Stomach (tissue), 9 donors: Measurements from ENCODE around the gene TRPM3. TPM values are rescaled to one million over a fixed set of nuclear protein-coding genes. Genes with fewer than 3 reads are reported as not detected.

Experiments used
- DNase-seq, 2 donors: peaks; one replicate each; pipeline versions ENCODE4 v3.0.0 to v3.0.0-alpha.2; 2013 to 2019
- H3K27ac ChIP-seq, 5 donors: fragments of 200-600 bp in 4 of 5; sonication (generic) in 4 of 5; one replicate each; pipeline ENCODE4 v1.5.1; 2013 to 2019; ENCODE audit warnings: mild to moderate bottlenecking in 1 of 5, moderate library complexity in 1 of 5
- H3K27me3 ChIP-seq, 3 donors: fragments of 200-600 bp; sonication (generic); one replicate each; pipeline ENCODE4 v1.5.1; 2017 to 2019; ENCODE audit warnings: mixed run types in 1 of 3
- H3K36me3 ChIP-seq, 4 donors: fragments of 200-600 bp; sonication (generic); 1 replicate in 3 of 4; 2 replicates in 1 of 4; pipeline ENCODE4 v1.5.1; 2016 to 2019
- H3K4me1 ChIP-seq, 4 donors: fragments of 200-600 bp; sonication (generic); one replicate each; pipeline ENCODE4 v1.5.1; 2016 to 2019
- H3K4me3 ChIP-seq, 4 donors: fragments of 200-600 bp; sonication (generic) in 3 of 4; one replicate each; pipeline ENCODE4 v1.5.1; 2016 to 2019; ENCODE audit warnings: mild to moderate bottlenecking in 1 of 4
- H3K9me3 ChIP-seq, 4 donors: fragments of 200-600 bp; sonication (generic); one replicate each; pipeline ENCODE4 v1.5.1; 2016 to 2019
- EP300 ChIP-seq: sonication (generic); formaldehyde crosslinking; IDR thresholded peaks from one replicate; pipeline ENCODE4 v1.6.1; 2017; ENCODE audit warnings: antibody characterized with exemption
- POLR2A ChIP-seq, 4 donors: fragments of 450-650 bp; IDR thresholded peaks; one replicate each; pipeline ENCODE4 v1.6.1; 2016; ENCODE audit warnings: antibody characterized with exemption in 4 of 4, control low read depth in 2 of 4, mild to moderate bottlenecking in 1 of 4, moderate library complexity in 1 of 4
- POLR2AphosphoS5 ChIP-seq, 3 donors: sonication (generic); formaldehyde crosslinking; IDR thresholded peaks; one replicate each; pipeline ENCODE4 v1.6.1; 2016; ENCODE audit warnings: antibody characterized with exemption in 3 of 3
- WGBS, 5 donors: extraction: QIAGEN DNeasy Blood & Tissue Kit in 3 of 5; methylation state at CpG; one replicate each; pipeline versions ENCODE4 v1.1.5 to v1.1.7; 2013 to 2018; 5-methylcytosine and 5-hydroxymethylcytosine counted together
- intact Hi-C: fragments of 100-400 bp; cut with DNase I; formaldehyde crosslinking; loops from one replicate; pipeline ENCODE4 v1.15.1; 2023; ENCODE audit warnings: low total_unique reads
- polyA plus RNA-seq, 3 donors: library from polyadenylated mRNA; stranded (reverse); fragments of 200-250 nt; gene quantifications; one replicate each; pipeline ENCODE4 v1.2.3, GENCODE V29; 2013
- total RNA-seq, 5 donors: library from RNA; depleted of rRNA; stranded (reverse); fragments of >200 nt; gene quantifications; one replicate each; pipeline versions ENCODE4 v1.1.0 to v1.2.3, GENCODE V29; 2014 to 2016
- TF ChIP-seq, protein P1 (sequence below), 7 experiments: fragments of 450-650 bp in 4 of 7; fragments of 200-600 bp in 3 of 7; sonication (generic) in 3 of 7; IDR thresholded peaks; one replicate each; pipeline ENCODE4 v1.5.1; 2016 to 2019; ENCODE audit warnings: antibody characterized with exemption in 7 of 7, control low read depth in 2 of 7, mild to moderate bottlenecking in 1 of 7
- donor health status: healthy with polysubstance abuse.
- donor health status: Bipolar disorder and iron deficiency.
- donor health status: healthy.

The TRPM3 gene
- total and polyA plus RNA-seq, 8 donors = 0.03 to 6.2 (median 1.5) TPM

DNA sequence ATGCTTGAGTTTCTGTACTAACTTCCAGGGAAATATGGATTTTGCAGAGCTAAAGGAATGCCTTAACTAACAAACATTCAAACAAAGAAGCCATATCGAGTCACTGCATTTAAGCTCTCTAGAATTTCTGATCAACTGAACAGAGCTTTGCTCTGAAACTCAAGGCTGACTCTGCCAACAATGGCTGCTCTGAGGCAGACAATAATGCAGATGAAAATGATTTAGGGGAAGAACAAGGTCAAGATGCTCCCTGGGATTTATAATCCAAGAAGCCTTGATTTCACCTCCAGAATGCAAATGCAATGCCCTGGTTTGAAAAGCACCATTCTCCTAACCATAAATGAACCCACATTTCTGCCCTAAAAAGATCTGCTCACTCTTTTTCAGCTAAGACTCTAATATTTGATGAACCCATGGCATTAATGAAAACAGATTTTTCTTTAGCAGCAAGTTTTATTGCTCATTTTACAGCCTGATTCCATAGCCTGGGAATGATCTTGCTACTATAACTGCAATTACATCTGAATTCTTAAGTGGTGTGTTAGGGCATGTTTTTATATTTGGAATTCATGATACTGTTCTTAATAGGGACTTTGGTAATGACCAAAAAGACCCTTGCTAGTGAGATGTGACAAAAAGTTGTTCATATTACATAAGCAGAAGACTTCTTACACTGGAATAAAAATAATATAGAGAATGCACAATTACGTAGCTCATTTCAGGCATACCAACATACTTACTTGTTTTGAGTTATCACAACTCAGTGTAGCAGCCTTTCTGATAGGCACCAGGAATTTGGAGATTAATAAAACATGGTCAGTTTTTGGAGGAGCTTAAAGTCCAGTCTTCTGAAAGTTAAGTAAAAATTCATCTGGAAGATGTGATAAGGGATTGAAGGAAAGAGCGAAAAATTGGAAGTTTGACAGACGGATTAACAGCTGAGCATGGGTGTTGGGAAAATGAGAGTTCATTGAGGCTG, 169.4 kb downstream of the TRPM3 start:
- intact Hi-C loops = no loop called here
- Histone ChIP-seq H3K4me1 (no peaks in the 10 kb centered on the region), H3K4me3 (no peak overlapping the region), H3K36me3 (no peaks in the 10 kb centered on the region), H3K27me3 (no peaks in the 10 kb centered on the region), H3K9me3 (no peaks in the 10 kb centered on the region), H3K27ac (no peak overlapping the region)
- 80 to 93% (median 88%) methylated on average over 4 of the region's 4 CpGs for WGBS, 5 donors
- no peak for DNase-seq
- TF ChIP-seq, protein P1, sequence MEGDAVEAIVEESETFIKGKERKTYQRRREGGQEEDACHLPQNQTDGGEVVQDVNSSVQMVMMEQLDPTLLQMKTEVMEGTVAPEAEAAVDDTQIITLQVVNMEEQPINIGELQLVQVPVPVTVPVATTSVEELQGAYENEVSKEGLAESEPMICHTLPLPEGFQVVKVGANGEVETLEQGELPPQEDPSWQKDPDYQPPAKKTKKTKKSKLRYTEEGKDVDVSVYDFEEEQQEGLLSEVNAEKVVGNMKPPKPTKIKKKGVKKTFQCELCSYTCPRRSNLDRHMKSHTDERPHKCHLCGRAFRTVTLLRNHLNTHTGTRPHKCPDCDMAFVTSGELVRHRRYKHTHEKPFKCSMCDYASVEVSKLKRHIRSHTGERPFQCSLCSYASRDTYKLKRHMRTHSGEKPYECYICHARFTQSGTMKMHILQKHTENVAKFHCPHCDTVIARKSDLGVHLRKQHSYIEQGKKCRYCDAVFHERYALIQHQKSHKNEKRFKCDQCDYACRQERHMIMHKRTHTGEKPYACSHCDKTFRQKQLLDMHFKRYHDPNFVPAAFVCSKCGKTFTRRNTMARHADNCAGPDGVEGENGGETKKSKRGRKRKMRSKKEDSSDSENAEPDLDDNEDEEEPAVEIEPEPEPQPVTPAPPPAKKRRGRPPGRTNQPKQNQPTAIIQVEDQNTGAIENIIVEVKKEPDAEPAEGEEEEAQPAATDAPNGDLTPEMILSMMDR (IDR thresholded peaks at IDR 0.05) = no peak
- TF ChIP-seq EP300 (no peak), POLR2A (IDR thresholded peaks at IDR 0.05) (no peak), POLR2AphosphoS5 (IDR thresholded peaks at IDR 0.05) (no peak)

DNA sequence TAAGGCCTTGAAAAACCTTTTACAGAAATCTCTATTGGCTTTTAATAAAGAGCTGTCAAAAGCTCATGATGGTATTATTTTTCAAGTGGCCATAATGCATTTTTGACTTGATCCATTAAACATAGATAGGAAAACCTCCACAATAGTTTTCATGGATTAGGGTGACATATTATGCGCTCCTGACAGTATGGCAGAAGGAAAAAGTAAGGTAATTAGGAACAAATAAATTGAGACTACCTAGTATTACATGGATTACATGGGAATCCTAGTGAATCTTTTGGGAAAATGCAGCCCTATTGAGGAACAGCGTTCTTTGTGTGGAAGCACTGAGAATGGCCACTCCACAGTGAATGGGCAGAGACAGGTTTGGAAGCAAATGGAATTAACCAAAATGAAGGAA, 171.2 kb downstream of the TRPM3 start:
- DNase-seq = no peak
- H3K9me3 ChIP-seq = no peaks in the 10 kb centered on the region
- intact Hi-C loops = no loop called here
- TF ChIP-seq POLR2A (IDR thresholded peaks at IDR 0.05) = no peak
- TF ChIP-seq, protein P1 (IDR thresholded peaks at IDR 0.05) = no peak
- no peak for TF ChIP-seq EP300
- no peak for TF ChIP-seq POLR2AphosphoS5 (IDR thresholded peaks at IDR 0.05)
- H3K4me1 ChIP-seq = no peaks in the 10 kb centered on the region
- WGBS, 5 donors = 43 to 48% (median 45%) methylated on average over 2 of the region's 2 CpGs
- no peak overlapping the region for H3K4me3 ChIP-seq
- H3K27me3 ChIP-seq = no peaks in the 10 kb centered on the region
- no peaks in the 10 kb centered on the region for H3K36me3 ChIP-seq
- no peak overlapping the region for H3K27ac ChIP-seq

DNA sequence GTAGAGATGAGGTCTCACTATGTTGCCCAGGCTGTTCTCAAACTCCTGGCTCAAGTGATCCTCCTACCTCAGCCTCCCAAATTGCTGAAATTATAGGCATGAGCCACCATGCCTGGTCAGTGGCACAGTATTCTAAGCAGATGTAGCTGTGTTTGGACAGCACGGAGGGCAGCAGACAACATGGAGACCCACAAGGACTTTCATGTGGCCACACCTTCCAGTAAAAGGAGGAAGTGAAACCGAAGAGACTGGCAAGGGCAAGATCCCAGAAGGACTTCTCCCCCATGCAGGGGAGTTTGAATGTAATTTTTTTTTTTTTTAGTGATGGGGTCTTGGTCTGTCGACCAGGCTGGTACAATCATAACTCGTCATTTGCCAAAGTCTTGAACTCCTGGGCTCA, 172.2 kb downstream of the TRPM3 start:
- H3K4me3 ChIP-seq = no peak overlapping the region
- DNase-seq = no peak
- no peak overlapping the region for H3K27ac ChIP-seq
- intact Hi-C loops = no loop called here
- H3K4me1 ChIP-seq = no peaks in the 10 kb centered on the region
- no peaks in the 10 kb centered on the region for H3K36me3 ChIP-seq
- no peaks in the 10 kb centered on the region for H3K9me3 ChIP-seq
- WGBS, 5 donors = 65 to 84% (median 82%) methylated on average over 4 of the region's 4 CpGs
- no peaks in the 10 kb centered on the region for H3K27me3 ChIP-seq
- TF ChIP-seq POLR2AphosphoS5 (IDR thresholded peaks at IDR 0.05) (no peak), POLR2A (IDR thresholded peaks at IDR 0.05) (no peak), EP300 (no peak)
- TF ChIP-seq, protein P1 (IDR thresholded peaks at IDR 0.05) = no peak

DNA sequence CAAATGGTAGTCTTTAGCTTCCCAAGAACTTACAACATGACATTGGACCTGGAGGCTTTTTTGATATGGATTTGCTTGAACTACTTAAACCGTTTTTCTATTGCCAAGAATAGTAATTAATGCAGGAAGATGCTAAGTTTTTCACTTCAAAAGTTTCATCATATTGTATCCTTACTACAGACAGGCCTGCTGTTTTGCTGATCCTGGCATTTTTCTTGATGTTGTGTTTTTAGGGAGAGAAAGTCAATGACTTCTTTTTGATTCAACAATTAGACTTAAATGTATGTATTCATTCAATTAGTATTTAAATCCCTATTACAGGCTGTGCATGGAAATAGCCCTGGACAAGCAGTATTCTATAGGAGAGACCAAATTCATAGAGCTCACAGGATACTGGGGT, 172.7 kb downstream of the TRPM3 start:
- no peak for DNase-seq
- H3K9me3 ChIP-seq = no peaks in the 10 kb centered on the region
- no peaks in the 10 kb centered on the region for H3K4me1 ChIP-seq
- H3K27me3 ChIP-seq = no peaks in the 10 kb centered on the region
- 47 to 62% (median 53%) methylated on average over 1 of the region's 1 CpG for WGBS, 5 donors
- no peaks in the 10 kb centered on the region for H3K36me3 ChIP-seq
- H3K27ac ChIP-seq = no peak overlapping the region
- H3K4me3 ChIP-seq = no peak overlapping the region
- intact Hi-C loops = no loop called here
- TF ChIP-seq POLR2A (IDR thresholded peaks at IDR 0.05) (no peak), EP300 (no peak), POLR2AphosphoS5 (IDR thresholded peaks at IDR 0.05) (no peak)
- TF ChIP-seq, protein P1 (IDR thresholded peaks at IDR 0.05) = no peak
